ENCODE results near the gene PPIL4.
A peak's percentile ranks its signal among the peaks of the same experiment; 100 is the strongest.

The PPIL4 gene

GRCh38 chr6:149545258-149545753 is 537 bp downstream of the PPIL4 start:
- peak overlapping the region; percentile 86 for H3K27ac ChIP-seq
- H3K4me3 ChIP-seq = peak overlapping the region; percentile 80
- peak overlapping the region; percentile 87 for H3K9ac ChIP-seq (ENCODE audit: insufficient read length)
- H3K9me3 ChIP-seq (ENCODE audit: low read depth, low read length) = no peaks in the 10 kb centered on the region
- H3K36me3 ChIP-seq (ENCODE audit: insufficient read depth, low read length) = peaks cover 7% of the 10 kb centered on the region
- no peak for DNase-seq (ENCODE audit: low read depth, low spot score)
- TF ChIP-seq EZH2 (IDR thresholded peaks at IDR 0.05) = no peak
- TF ChIP-seq FOXP2 (optimal IDR thresholded peaks at IDR 0.05; ENCODE audit: control extremely low read depth, extremely low read length, insufficient read depth) = no peak
- TF ChIP-seq POLR2AphosphoS5 (IDR thresholded peaks at IDR 0.05; ENCODE audit: borderline replicate concordance, low read depth, low read length) = no peak

- H3K27ac ChIP-seq = no peak overlapping the region
- H3K4me3 ChIP-seq = peak overlapping the region; percentile 80
- H3K9ac ChIP-seq (ENCODE audit: insufficient read length) = peak overlapping the region; percentile 87
- TF ChIP-seq FOXP2 (optimal IDR thresholded peaks at IDR 0.05; ENCODE audit: control extremely low read depth, extremely low read length, insufficient read depth) (no peak), EZH2 (IDR thresholded peaks at IDR 0.05) (no peak), POLR2AphosphoS5 (IDR thresholded peaks at IDR 0.05; ENCODE audit: borderline replicate concordance, low read depth, low read length) (no peak)
- DNase-seq (ENCODE audit: low read depth, low spot score) = no peak
- H3K36me3 ChIP-seq (ENCODE audit: insufficient read depth, low read length) = peaks cover 11% of the 10 kb centered on the region
- H3K9me3 ChIP-seq (ENCODE audit: low read depth, low read length) = no peaks in the 10 kb centered on the region
These were observed 1.1 kb downstream of the PPIL4 start for GRCh38 chr6:149544646-149545257.

GRCh38 chr6:149541139-149541538 is 4.7 kb downstream of the PPIL4 start:
- DNase-seq (ENCODE audit: low read depth, low spot score) = no peak
- TF ChIP-seq POLR2AphosphoS5 (IDR thresholded peaks at IDR 0.05; ENCODE audit: borderline replicate concordance, low read depth, low read length) (no peak), EZH2 (IDR thresholded peaks at IDR 0.05) (no peak), FOXP2 (optimal IDR thresholded peaks at IDR 0.05; ENCODE audit: control extremely low read depth, extremely low read length, insufficient read depth) (no peak)
- Histone ChIP-seq H3K27ac (no peak overlapping the region), H3K9ac (ENCODE audit: insufficient read length) (no peak overlapping the region), H3K36me3 (ENCODE audit: insufficient read depth, low read length) (peaks cover 36% of the 10 kb centered on the region), H3K9me3 (ENCODE audit: low read depth, low read length) (no peaks in the 10 kb centered on the region), H3K4me3 (no peak overlapping the region)

- no peak for TF ChIP-seq POLR2AphosphoS5 (IDR thresholded peaks at IDR 0.05; ENCODE audit: borderline replicate concordance, low read depth, low read length)
- TF ChIP-seq EZH2 (IDR thresholded peaks at IDR 0.05) = no peak
- TF ChIP-seq FOXP2 (optimal IDR thresholded peaks at IDR 0.05; ENCODE audit: control extremely low read depth, extremely low read length, insufficient read depth) = no peak
- Histone ChIP-seq H3K27ac (no peak overlapping the region), H3K36me3 (ENCODE audit: insufficient read depth, low read length) (peaks cover 73% of the 10 kb centered on the region), H3K9ac (ENCODE audit: insufficient read length) (no peak overlapping the region), H3K9me3 (ENCODE audit: low read depth, low read length) (no peaks in the 10 kb centered on the region), H3K4me3 (no peak overlapping the region)
- DNase-seq (ENCODE audit: low read depth, low spot score) = no peak
These were observed 11.1 kb downstream of the PPIL4 start for GRCh38 chr6:149534742-149535141.

GRCh38 chr6:149529650-149530049 is 16.2 kb downstream of the PPIL4 start:
- DNase-seq (ENCODE audit: low read depth, low spot score) = no peak
- Histone ChIP-seq H3K9me3 (ENCODE audit: low read depth, low read length) (no peaks in the 10 kb centered on the region), H3K27ac (no peak overlapping the region), H3K36me3 (ENCODE audit: insufficient read depth, low read length) (peaks cover 71% of the 10 kb centered on the region), H3K4me3 (no peak overlapping the region), H3K9ac (ENCODE audit: insufficient read length) (no peak overlapping the region)
- TF ChIP-seq POLR2AphosphoS5 (IDR thresholded peaks at IDR 0.05; ENCODE audit: borderline replicate concordance, low read depth, low read length) = no peak
- no peak for TF ChIP-seq EZH2 (IDR thresholded peaks at IDR 0.05)
- no peak for TF ChIP-seq FOXP2 (optimal IDR thresholded peaks at IDR 0.05; ENCODE audit: control extremely low read depth, extremely low read length, insufficient read depth)

- Histone ChIP-seq H3K9me3 (ENCODE audit: low read depth, low read length) (no peaks in the 10 kb centered on the region), H3K36me3 (ENCODE audit: insufficient read depth, low read length) (peaks cover 18% of the 10 kb centered on the region), H3K9ac (ENCODE audit: insufficient read length) (no peak overlapping the region), H3K4me3 (no peak overlapping the region), H3K27ac (no peak overlapping the region)
- DNase-seq (ENCODE audit: low read depth, low spot score) = no peak
- TF ChIP-seq POLR2AphosphoS5 (IDR thresholded peaks at IDR 0.05; ENCODE audit: borderline replicate concordance, low read depth, low read length) (no peak), FOXP2 (optimal IDR thresholded peaks at IDR 0.05; ENCODE audit: control extremely low read depth, extremely low read length, insufficient read depth) (no peak), EZH2 (IDR thresholded peaks at IDR 0.05) (no peak)
These were observed 30.3 kb downstream of the PPIL4 start for GRCh38 chr6:149515494-149515893.

GRCh38 chr6:149513915-149514314 is 31.9 kb downstream of the PPIL4 start:
- DNase-seq (ENCODE audit: low read depth, low spot score) = no peak
- Histone ChIP-seq H3K9me3 (ENCODE audit: low read depth, low read length) (no peaks in the 10 kb centered on the region), H3K27ac (no peak overlapping the region), H3K9ac (ENCODE audit: insufficient read length) (no peak overlapping the region), H3K36me3 (ENCODE audit: insufficient read depth, low read length) (peaks cover 18% of the 10 kb centered on the region), H3K4me3 (no peak overlapping the region)
- no peak for TF ChIP-seq POLR2AphosphoS5 (IDR thresholded peaks at IDR 0.05; ENCODE audit: borderline replicate concordance, low read depth, low read length)
- TF ChIP-seq FOXP2 (optimal IDR thresholded peaks at IDR 0.05; ENCODE audit: control extremely low read depth, extremely low read length, insufficient read depth) = no peak
- no peak for TF ChIP-seq EZH2 (IDR thresholded peaks at IDR 0.05)

- Histone ChIP-seq H3K4me3 (no peak overlapping the region), H3K9me3 (ENCODE audit: low read depth, low read length) (no peaks in the 10 kb centered on the region), H3K27ac (no peak overlapping the region), H3K36me3 (ENCODE audit: insufficient read depth, low read length) (peaks cover 5% of the 10 kb centered on the region; the same call in 1 of the 2 replicates), H3K9ac (ENCODE audit: insufficient read length) (no peak overlapping the region)
- no peak for TF ChIP-seq EZH2 (IDR thresholded peaks at IDR 0.05)
- no peak for TF ChIP-seq FOXP2 (optimal IDR thresholded peaks at IDR 0.05; ENCODE audit: control extremely low read depth, extremely low read length, insufficient read depth)
- TF ChIP-seq POLR2AphosphoS5 (IDR thresholded peaks at IDR 0.05; ENCODE audit: borderline replicate concordance, low read depth, low read length) = no peak
- DNase-seq (ENCODE audit: low read depth, low spot score) = no peak
These were observed 34.9 kb downstream of the PPIL4 start for GRCh38 chr6:149510793-149511512.

All from SK-N-MC (cell line).